ENCODE results near the gene HNRNPLL. TPM values are rescaled to one million over a fixed set of nuclear protein-coding genes. Genes with fewer than 3 reads are reported as not detected.
"Not testable (repeated sequence)": the region's sequence is repeated elsewhere in the genome, so short reads cannot be mapped to it uniquely, and the experiment has no call there.

The HNRNPLL gene
- total and polyA plus RNA-seq, 2 of the 13 experiments (the other 11 are each of a cell fraction or from before 2014, with no cell fraction given), result 49.4 to 103 TPM

GRCh38 chr2:38546064-38546463, 56.7 kb downstream of the HNRNPLL start (continued):
- TF ChIP-seq E2F1 (CRISPR knock-in tag; IDR thresholded peaks at IDR 0.05) (no peak), ZNF704 (CRISPR knock-in tag; IDR thresholded peaks at IDR 0.05; ENCODE audit: borderline replicate concordance) (no peak)

GRCh38 chr2:38542248-38542631, 60.5 kb downstream of the HNRNPLL start:
- Histone ChIP-seq H3K4me3 (replicated peaks in 1 of 3; ENCODE audit: insufficient read depth in 1 of 3, low read depth in 2 of 3, low read length in 3 of 3) (peak overlapping the region in 1 of 3 experiments; percentile 27; a peak in 2 of 6 replicates), H3K27ac (ENCODE audit: extremely low read length, insufficient read depth, low read length) (peak overlapping the region; percentile 70), H3K4me1 (ENCODE audit: insufficient read depth, low read length) (peaks cover 64% of the 10 kb centered on the region), H3K4me2 (ENCODE audit: low read depth, low read length) (peak overlapping the region; percentile 54), H3K9ac (ENCODE audit: insufficient read depth, low read depth, low read length) (peak overlapping the region; percentile 30)
- H2AFZ ChIP-seq (ENCODE audit: low read length); CTCF ChIA-PET (ENCODE audit: low intra/inter-chr PET ratio, low total read pairs); H3K79me2 ChIP-seq (ENCODE audit: insufficient read depth, low read length); H4K20me1 ChIP-seq (ENCODE audit: insufficient read depth, low read length); H3K27me3 ChIP-seq (ENCODE audit: control insufficient read depth in 1 of 2, insufficient read depth in 2 of 2, low read length in 2 of 2); FAIRE-seq; DNase-seq (ENCODE audit: low spot score); in situ Hi-C loops (cut with HindIII; ENCODE audit: extremely low pct_ligation_motif_present, low pct_unique_long_range_greater_than_20kb); BruUV-seq (replicated peaks); H3K9me3 ChIP-seq (ENCODE audit: low read length); H3K36me3 ChIP-seq (replicated peaks in 1 of 2; ENCODE audit: control insufficient read depth in 1 of 2, insufficient read depth in 2 of 2, low read length in 2 of 2): not testable (repeated sequence)
- 86% methylated on average over 4 of the region's 4 CpGs for WGBS (ENCODE audit: low lambda C conversion rate)
- intact Hi-C loops (cut with micrococcal nuclease; ENCODE audit: unreplicated experiment), result loop anchor here (2.0 kb wide), 1 partner anchor 199 kb away; no protein-coding TSS in a partner anchor
- POLR2A ChIA-PET, result interaction anchor here (0.9 to 2.2 kb wide), 5 partner anchors 35 to 209 kb away, joined by 3 to 23 read pairs (median 4); partner anchors contain the start of gene SRSF7
- peak; percentile 3 for ATAC-seq
- TF ChIP-seq ZFP91 (CRISPR knock-in tag; IDR thresholded peaks at IDR 0.05; ENCODE audit: borderline replicate concordance) (0 out of 2 replicates have a peak, but pooled peaks have one; percentile 12), ZBTB38 (CRISPR knock-in tag; IDR thresholded peaks at IDR 0.05) (peak; percentile 81; the same call in 1 of the 2 replicates), SALL1 (CRISPR knock-in tag; IDR thresholded peaks at IDR 0.05) (0 out of 2 replicates have a peak, but pooled peaks have one; percentile 12), IKZF5 (CRISPR knock-in tag; IDR thresholded peaks at IDR 0.05) (0 out of 2 replicates have a peak, but pooled peaks have one; percentile 7), ZBTB34 (CRISPR knock-in tag; IDR thresholded peaks at IDR 0.05) (0 out of 2 replicates have a peak, but pooled peaks have one; percentile 34), SMYD3 (CRISPR knock-in tag; IDR thresholded peaks at IDR 0.05) (peak; percentile 66; the same call in 1 of the 2 replicates), ZMYM2 (CRISPR knock-in tag; IDR thresholded peaks at IDR 0.05) (0 out of 2 replicates have a peak, but pooled peaks have one; percentile 55)
